ENCODE results near the gene WWOX. TPM values are rescaled to one million over a fixed set of nuclear protein-coding genes. Genes with fewer than 3 reads are reported as not detected.

WWOX gene
- total RNA-seq, 2 experiments from 2014 or later = 19.1 to 23.7 TPM

DNA sequence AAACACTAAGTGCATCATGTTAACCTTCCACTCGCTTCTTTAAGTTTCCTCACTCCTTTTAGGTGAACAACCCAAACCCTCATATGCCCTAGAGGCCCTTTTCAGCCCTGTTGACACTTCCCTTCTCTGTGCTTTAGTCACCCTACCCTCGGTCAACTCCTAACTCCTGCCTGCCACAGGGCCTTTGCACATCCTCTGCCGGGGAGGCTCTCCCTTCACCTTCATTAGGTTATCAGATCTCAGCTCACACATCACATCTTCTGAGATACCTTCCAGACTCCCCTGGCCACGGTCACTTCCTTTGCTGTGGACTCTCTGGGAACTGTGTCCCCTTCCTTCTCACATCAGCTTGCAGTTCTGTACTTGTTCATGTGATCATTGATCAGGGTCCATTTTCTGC, 926.7 kb downstream of the WWOX start:
- Mint-ChIP-seq H3K27ac (no peak overlapping the region), H3K9me3 (peaks cover 4% of the 10 kb centered on the region), H3K36me3 (ENCODE audit: low read depth) (no peaks in the 10 kb centered on the region), H3K27me3 (no peaks in the 10 kb centered on the region), H3K4me3 (no peak overlapping the region), H3K4me1 (ENCODE audit: low read depth) (peaks cover 5% of the 10 kb centered on the region)
- intact Hi-C loops (cut with micrococcal nuclease) = no loop called here
- ChIA-PET CTCF (no interaction called here), POLR2A (no interaction called here)
- no peak for ATAC-seq
- DNase-seq = no peak
- TF ChIP-seq, protein P1, sequence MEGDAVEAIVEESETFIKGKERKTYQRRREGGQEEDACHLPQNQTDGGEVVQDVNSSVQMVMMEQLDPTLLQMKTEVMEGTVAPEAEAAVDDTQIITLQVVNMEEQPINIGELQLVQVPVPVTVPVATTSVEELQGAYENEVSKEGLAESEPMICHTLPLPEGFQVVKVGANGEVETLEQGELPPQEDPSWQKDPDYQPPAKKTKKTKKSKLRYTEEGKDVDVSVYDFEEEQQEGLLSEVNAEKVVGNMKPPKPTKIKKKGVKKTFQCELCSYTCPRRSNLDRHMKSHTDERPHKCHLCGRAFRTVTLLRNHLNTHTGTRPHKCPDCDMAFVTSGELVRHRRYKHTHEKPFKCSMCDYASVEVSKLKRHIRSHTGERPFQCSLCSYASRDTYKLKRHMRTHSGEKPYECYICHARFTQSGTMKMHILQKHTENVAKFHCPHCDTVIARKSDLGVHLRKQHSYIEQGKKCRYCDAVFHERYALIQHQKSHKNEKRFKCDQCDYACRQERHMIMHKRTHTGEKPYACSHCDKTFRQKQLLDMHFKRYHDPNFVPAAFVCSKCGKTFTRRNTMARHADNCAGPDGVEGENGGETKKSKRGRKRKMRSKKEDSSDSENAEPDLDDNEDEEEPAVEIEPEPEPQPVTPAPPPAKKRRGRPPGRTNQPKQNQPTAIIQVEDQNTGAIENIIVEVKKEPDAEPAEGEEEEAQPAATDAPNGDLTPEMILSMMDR (IDR thresholded peaks at IDR 0.05) = no peak

DNA sequence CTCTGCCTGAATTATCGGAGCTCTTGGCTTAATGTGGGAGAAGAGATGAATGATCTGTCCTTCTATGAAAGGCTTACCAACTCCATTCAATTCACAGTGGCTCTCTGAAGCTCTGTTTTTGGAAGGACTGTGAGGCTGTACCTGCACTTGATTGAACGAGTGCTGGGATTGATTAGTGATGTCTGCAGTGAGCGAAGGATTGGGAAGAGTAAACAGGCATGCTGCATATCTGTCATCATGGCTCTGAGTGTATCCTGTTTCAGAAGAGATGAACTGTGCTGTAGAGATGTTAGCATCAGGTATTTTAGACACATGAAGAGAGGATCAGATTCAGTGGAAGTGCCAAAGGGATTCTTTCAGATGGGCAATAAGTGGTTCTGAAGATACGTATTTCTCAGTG, 937.1 kb downstream of the WWOX start:
- POLR2A ChIA-PET = no interaction called here

DNA sequence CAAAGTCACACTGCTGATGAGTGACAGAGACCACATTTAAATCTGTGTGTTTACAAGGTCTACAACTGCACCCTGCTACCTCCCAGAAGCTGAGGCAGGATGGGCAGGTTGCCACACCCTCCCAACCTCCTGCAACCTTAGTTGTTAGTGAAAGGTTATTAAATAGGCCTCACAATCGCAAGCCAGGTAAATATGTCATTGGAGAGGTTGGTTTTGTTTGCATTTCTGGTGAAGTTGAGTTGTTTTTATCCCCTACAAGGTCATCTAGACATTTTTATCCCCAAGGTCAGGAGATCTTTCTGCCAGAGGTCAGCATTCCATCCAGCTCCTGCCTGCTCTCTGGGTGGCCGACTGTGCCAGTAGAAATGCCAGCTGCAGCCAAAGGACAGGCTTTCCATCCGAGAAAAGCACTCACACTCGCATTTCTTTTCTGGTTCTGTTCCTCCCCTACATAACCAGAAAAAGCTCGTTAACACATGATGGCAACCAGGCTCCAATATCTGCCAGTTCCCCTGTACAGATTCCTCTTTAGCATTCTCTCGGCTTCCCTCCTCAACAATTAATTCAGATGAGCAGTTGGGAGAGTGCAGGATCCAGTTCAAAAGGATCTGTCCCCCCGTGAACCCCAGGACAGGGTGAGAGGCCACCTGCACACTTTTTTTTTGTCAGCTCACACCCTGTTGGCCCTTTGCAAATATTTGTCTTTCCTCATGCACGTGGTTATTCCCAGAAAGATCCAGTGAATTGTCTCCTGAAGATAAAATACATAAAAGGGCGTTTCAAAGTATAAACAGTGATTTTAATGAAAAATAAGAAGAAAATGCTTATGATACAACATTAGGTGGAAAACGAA, 938.3 kb downstream of the WWOX start:
- DNase-seq (no peak), ATAC-seq (no peak)
- H3K27ac Mint-ChIP-seq = no peak overlapping the region
- no peaks in the 10 kb centered on the region for H3K27me3 Mint-ChIP-seq
- H3K9me3 Mint-ChIP-seq = peaks cover 5% of the 10 kb centered on the region
- intact Hi-C loops (cut with micrococcal nuclease) = no loop called here
- peaks cover 1% of the 10 kb centered on the region for H3K36me3 Mint-ChIP-seq (ENCODE audit: low read depth)
- ChIA-PET CTCF (interaction anchor here (1.7 kb wide), 1 partner anchor 9 kb away, joined by 5 read pairs; no protein-coding TSS in a partner anchor), POLR2A (interaction anchor here (0.6 kb wide), 1 partner anchor 61 kb away, joined by 3 read pairs; no protein-coding TSS in a partner anchor)
- peaks cover 7% of the 10 kb centered on the region for H3K4me1 Mint-ChIP-seq (ENCODE audit: low read depth)
- TF ChIP-seq, protein P1 (IDR thresholded peaks at IDR 0.05) = no peak
- H3K4me3 Mint-ChIP-seq = no peak overlapping the region

More for the DNA sequence above, 937.1 kb downstream of the WWOX start:
- DNase-seq = no peak
- TF ChIP-seq, protein P1 (IDR thresholded peaks at IDR 0.05) = no peak
- ATAC-seq = no peak
- Mint-ChIP-seq H3K4me3 (no peak overlapping the region), H3K36me3 (ENCODE audit: low read depth) (peaks cover 2% of the 10 kb centered on the region), H3K4me1 (ENCODE audit: low read depth) (no peaks in the 10 kb centered on the region), H3K27ac (no peak overlapping the region), H3K27me3 (no peaks in the 10 kb centered on the region), H3K9me3 (peaks cover 6% of the 10 kb centered on the region)
- intact Hi-C loops (cut with micrococcal nuclease) = no loop called here
- CTCF ChIA-PET = no interaction called here

DNA sequence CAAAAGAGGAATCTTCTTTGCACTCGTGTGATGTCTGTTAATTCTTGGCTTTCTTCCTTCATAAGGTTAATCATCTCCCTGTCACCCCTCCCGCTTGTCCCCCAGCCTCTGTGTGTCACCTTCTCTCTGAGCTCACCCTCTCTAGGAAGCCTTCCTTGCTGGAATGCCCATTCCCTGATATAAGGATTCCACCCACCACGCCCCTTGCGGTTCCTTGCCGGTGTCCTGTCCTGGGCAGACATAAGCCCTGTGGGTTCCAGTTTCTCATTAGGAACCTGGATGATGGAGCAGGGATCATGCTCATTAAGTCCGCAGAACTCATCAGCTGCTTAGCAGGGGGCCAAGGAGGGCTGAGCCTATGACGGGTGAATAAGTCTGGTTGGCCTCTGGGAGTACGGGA, 941.8 kb downstream of the WWOX start:
- no peaks in the 10 kb centered on the region for H3K9me3 Mint-ChIP-seq
- ChIA-PET POLR2A (no interaction called here), CTCF (no interaction called here)
- intact Hi-C loops (cut with micrococcal nuclease) = no loop called here
- H3K4me3 Mint-ChIP-seq = no peak overlapping the region
- TF ChIP-seq, protein P1 (IDR thresholded peaks at IDR 0.05) = no peak
- ATAC-seq (no peak), DNase-seq (no peak)
- peaks cover 23% of the 10 kb centered on the region for H3K4me1 Mint-ChIP-seq (ENCODE audit: low read depth)
- no peaks in the 10 kb centered on the region for H3K36me3 Mint-ChIP-seq (ENCODE audit: low read depth)
- H3K27ac Mint-ChIP-seq = no peak overlapping the region
- H3K27me3 Mint-ChIP-seq = no peaks in the 10 kb centered on the region

DNA sequence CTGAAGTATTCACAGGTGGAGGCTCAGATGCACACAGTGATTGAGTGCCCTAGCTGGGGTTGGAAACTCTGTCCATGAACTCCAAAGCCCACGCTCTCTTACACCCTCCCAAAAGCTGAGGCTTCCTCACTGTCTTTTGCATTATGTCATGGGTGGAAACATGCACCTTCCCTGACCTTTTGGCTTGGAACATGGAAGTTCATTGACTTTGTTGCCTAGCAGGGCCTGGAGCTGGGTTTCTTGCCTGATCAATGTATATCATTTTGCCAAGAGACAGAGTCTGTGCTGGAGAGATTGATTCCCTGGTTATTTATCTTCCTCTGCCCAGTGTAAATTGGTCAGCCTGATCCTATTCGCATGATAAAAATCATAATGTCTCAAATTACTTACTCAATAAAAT, 942.7 kb downstream of the WWOX start:
- POLR2A ChIA-PET = no interaction called here
- DNase-seq (no peak), ATAC-seq (no peak)
- no peak overlapping the region for H3K4me3 Mint-ChIP-seq
- H3K9me3 Mint-ChIP-seq = no peaks in the 10 kb centered on the region
- TF ChIP-seq, protein P1 (IDR thresholded peaks at IDR 0.05) = no peak
- peaks cover 24% of the 10 kb centered on the region for H3K4me1 Mint-ChIP-seq (ENCODE audit: low read depth)
- no peaks in the 10 kb centered on the region for H3K27me3 Mint-ChIP-seq
- CTCF ChIA-PET = no interaction called here
- no peak overlapping the region for H3K27ac Mint-ChIP-seq
- H3K36me3 Mint-ChIP-seq (ENCODE audit: low read depth) = no peaks in the 10 kb centered on the region
- intact Hi-C loops (cut with micrococcal nuclease) = no loop called here

Measured in activated CD8-positive, alpha-beta T cell treated with anti-CD3 and anti-CD28 coated beads for 36 hours (primary cell).